Peyer's patch (tissue), 4 donors: ENCODE data around the gene EGFLAM.

Experiments used
- CTCF ChIP-seq, 6 experiments: fragments of 450-650 bp in 4 of 6; fragments of 200-600 bp in 2 of 6; sonication (generic) in 1 of 6; IDR thresholded peaks; one replicate each; pipeline ENCODE4 v1.5.1; 2017 to 2019; ENCODE audit warnings: antibody characterized with exemption in 6 of 6, mild to moderate bottlenecking in 3 of 6, moderate library complexity in 1 of 6
- POLR2A ChIP-seq, 2 donors: fragments of 450-650 bp; IDR thresholded peaks; one replicate each; pipeline ENCODE4 v1.5.1; 2017; ENCODE audit warnings: antibody characterized with exemption in 2 of 2, mild to moderate bottlenecking in 2 of 2, moderate library complexity in 2 of 2

DNA sequence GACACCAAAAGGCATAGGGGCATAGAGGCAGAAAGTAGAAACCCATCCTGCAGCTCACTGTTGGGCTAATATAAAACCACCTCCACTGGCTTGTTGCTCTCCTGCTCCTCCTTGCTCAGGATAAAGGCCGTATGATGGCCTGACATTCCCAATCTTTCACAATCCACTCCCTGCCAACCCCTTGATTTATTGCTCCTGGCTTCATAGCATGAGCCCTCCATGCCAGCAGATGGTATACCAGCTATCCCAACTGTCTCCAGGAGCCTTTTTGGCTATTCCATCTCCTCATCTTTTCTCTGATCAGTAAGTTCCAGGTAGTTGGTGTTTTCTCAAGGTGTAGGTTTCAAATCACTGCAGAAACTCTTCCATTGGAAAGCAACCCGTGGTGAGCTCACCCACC is 128.8 kb downstream of the EGFLAM start:
- TF ChIP-seq CTCF (IDR thresholded peaks at IDR 0.05) = no peak
- no peak for TF ChIP-seq POLR2A (IDR thresholded peaks at IDR 0.05)
